ENCODE data around the gene BRAF.

DNA sequence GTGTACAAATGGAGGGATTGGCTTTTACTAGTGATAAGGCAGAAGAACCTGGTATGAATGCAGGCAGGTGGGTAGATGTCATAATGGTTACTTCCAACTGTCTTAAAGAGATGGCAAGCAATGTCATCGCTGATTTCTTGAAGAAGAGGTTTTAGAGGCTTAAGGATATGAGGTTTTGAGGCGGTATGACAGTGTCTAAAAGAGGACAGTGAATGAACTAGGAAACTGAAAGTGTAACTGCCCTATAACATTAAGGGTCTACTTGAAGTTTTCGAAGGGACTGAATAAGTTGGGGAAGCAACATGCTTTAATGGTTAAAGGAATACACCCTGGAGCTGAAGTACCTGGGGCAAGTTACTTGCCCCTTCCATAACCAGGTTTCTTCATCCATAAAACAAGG lies 157.3 kb downstream of the BRAF start:
- no peak for TF ChIP-seq POLR2A (IDR thresholded peaks at IDR 0.05)
- TF ChIP-seq, protein P1, sequence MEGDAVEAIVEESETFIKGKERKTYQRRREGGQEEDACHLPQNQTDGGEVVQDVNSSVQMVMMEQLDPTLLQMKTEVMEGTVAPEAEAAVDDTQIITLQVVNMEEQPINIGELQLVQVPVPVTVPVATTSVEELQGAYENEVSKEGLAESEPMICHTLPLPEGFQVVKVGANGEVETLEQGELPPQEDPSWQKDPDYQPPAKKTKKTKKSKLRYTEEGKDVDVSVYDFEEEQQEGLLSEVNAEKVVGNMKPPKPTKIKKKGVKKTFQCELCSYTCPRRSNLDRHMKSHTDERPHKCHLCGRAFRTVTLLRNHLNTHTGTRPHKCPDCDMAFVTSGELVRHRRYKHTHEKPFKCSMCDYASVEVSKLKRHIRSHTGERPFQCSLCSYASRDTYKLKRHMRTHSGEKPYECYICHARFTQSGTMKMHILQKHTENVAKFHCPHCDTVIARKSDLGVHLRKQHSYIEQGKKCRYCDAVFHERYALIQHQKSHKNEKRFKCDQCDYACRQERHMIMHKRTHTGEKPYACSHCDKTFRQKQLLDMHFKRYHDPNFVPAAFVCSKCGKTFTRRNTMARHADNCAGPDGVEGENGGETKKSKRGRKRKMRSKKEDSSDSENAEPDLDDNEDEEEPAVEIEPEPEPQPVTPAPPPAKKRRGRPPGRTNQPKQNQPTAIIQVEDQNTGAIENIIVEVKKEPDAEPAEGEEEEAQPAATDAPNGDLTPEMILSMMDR (IDR thresholded peaks at IDR 0.05): no peak

Data from lower leg skin (tissue), 3 donors.